Hepatocyte (in vitro differentiated cells): ENCODE measurements around the gene ATXN7L1. TPM values are rescaled to one million over a fixed set of nuclear protein-coding genes. Genes with fewer than 3 reads are reported as not detected.

Experiments used
- DNase-seq: peaks from one replicate; pipeline ENCODE4 v3.0.0-alpha.2; 2016; ENCODE audit warnings: low spot score
- H2AFZ ChIP-seq: fragments of 200-600 bp; sonication (generic); 2 replicates; pipeline ENCODE4 v1.6.0; 2016; ENCODE audit warnings: antibody characterized with exemption, mild to moderate bottlenecking
- H3K27ac ChIP-seq: fragments of 200-600 bp; sonication (generic); 2 replicates; pipeline ENCODE4 v1.5.1; 2016; ENCODE audit warnings: mild to moderate bottlenecking
- H3K27me3 ChIP-seq: fragments of 200-600 bp; sonication (generic); 2 replicates; pipeline ENCODE4 v1.6.1; 2016
- H3K36me3 ChIP-seq: fragments of 200-600 bp; sonication (generic); replicated peaks from 2 replicates; pipeline ENCODE4 v1.5.1; 2016; ENCODE audit warnings: low read depth; ENCODE audit not compliant: insufficient read depth
- H3K4me1 ChIP-seq: fragments of 200-600 bp; sonication (generic); 2 replicates; pipeline ENCODE4 v1.5.1; 2016; ENCODE audit warnings: mild to moderate bottlenecking, moderate library complexity; ENCODE audit not compliant: insufficient read depth
- H3K4me2 ChIP-seq: fragments of 200-600 bp; sonication (generic); 2 replicates; pipeline ENCODE4 v1.6.0; 2016
- H3K4me3 ChIP-seq: fragments of 200-600 bp; sonication (generic); 2 replicates; pipeline ENCODE4 v1.5.1; 2016; ENCODE audit warnings: mild to moderate bottlenecking
- H3K79me2 ChIP-seq: fragments of 200-600 bp; sonication (generic); 2 replicates; pipeline ENCODE4 v1.6.0; 2017; ENCODE audit warnings: mild to moderate bottlenecking
- H3K9me2 ChIP-seq: fragments of 200-600 bp; sonication (generic); replicated peaks from 2 replicates; pipeline ENCODE4 v1.6.0; 2017; ENCODE audit warnings: mild to moderate bottlenecking; ENCODE audit not compliant: insufficient read depth
- H3K9me3 ChIP-seq: fragments of 200-600 bp; sonication (generic); 2 replicates; pipeline ENCODE4 v1.5.1; 2016; ENCODE audit warnings: low read depth, mild to moderate bottlenecking
- H4K20me1 ChIP-seq: fragments of 200-600 bp; sonication (generic); 2 replicates; pipeline ENCODE4 v1.6.0; 2016; ENCODE audit warnings: mild to moderate bottlenecking; ENCODE audit not compliant: insufficient read depth, poor library complexity, severe bottlenecking
- EZH2 ChIP-seq: fragments of 200-600 bp; sonication (generic); IDR thresholded peaks from 2 replicates; pipeline ENCODE4 v1.6.1; 2016; ENCODE audit warnings: antibody characterized with exemption, mild to moderate bottlenecking, borderline replicate concordance
- EZH2phosphoT487 ChIP-seq: fragments of 200-600 bp; sonication (generic); IDR thresholded peaks from one replicate; pipeline ENCODE4 v1.6.1; 2018; ENCODE audit warnings: antibody characterized with exemption, mild to moderate bottlenecking, low read depth, moderate library complexity; ENCODE audit not compliant: unreplicated experiment, severe bottlenecking
- WGBS: methylation state at CpG from one replicate; pipeline ENCODE4 v1.1.6; 2016; ENCODE audit warnings: low lambda C conversion rate; ENCODE audit errors: missing lambda C conversion rate; 5-methylcytosine and 5-hydroxymethylcytosine counted together
- polyA plus RNA-seq: library from polyadenylated mRNA; unstranded; fragments of >200 nt; fragmentation: Nextera tagmentation; extraction: Ambion mirVana; gene quantifications from 2 replicates; pipeline ENCODE4 v1.2.1, GENCODE V29; 2016
- total RNA-seq: library from RNA; depleted of rRNA; stranded (reverse); fragments of >200 nt; gene quantifications from 2 replicates; pipeline ENCODE4 v1.2.3, GENCODE V29; 2014
- TF ChIP-seq, protein P1 (sequence below): fragments of 200-600 bp; sonication (generic); IDR thresholded peaks from 2 replicates; pipeline ENCODE4 v1.5.1; 2016; ENCODE audit warnings: antibody characterized with exemption, mild to moderate bottlenecking; ENCODE audit not compliant: poor library complexity

The ATXN7L1 gene
- total and polyA plus RNA-seq, 2 experiments from 2014 or later, result 8.9 to 9.3 TPM

DNA sequence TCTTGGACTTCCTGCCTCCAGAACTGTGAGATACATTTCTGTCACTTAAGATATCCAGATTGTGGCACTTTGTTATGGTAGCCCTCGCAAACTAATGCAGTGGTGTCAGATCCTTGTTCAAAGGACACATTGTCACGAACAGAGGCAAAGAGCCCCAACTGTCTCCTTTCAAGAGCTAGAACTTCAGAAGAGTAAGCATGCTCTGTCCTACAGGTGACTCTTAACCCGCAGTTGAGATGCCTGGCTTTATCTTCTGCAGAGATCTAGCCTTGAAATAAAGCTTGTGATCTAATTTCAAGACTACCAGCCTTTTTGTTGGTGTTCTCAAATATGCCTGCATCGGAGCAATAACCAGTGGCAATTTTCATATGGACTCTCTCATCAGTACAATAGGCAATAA lies 134.4 kb downstream of the ATXN7L1 start:
- H3K27me3 ChIP-seq, result no peaks in the 10 kb centered on the region
- no peak overlapping the region for H2AFZ ChIP-seq
- H3K79me2 ChIP-seq, result no peaks in the 10 kb centered on the region
- TF ChIP-seq EZH2phosphoT487 (no peak), EZH2 (no peak)
- TF ChIP-seq, protein P1, sequence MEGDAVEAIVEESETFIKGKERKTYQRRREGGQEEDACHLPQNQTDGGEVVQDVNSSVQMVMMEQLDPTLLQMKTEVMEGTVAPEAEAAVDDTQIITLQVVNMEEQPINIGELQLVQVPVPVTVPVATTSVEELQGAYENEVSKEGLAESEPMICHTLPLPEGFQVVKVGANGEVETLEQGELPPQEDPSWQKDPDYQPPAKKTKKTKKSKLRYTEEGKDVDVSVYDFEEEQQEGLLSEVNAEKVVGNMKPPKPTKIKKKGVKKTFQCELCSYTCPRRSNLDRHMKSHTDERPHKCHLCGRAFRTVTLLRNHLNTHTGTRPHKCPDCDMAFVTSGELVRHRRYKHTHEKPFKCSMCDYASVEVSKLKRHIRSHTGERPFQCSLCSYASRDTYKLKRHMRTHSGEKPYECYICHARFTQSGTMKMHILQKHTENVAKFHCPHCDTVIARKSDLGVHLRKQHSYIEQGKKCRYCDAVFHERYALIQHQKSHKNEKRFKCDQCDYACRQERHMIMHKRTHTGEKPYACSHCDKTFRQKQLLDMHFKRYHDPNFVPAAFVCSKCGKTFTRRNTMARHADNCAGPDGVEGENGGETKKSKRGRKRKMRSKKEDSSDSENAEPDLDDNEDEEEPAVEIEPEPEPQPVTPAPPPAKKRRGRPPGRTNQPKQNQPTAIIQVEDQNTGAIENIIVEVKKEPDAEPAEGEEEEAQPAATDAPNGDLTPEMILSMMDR, result no peak
- no peaks in the 10 kb centered on the region for H4K20me1 ChIP-seq
- DNase-seq, result no peak
- H3K36me3 ChIP-seq, result no peaks in the 10 kb centered on the region
- no peaks in the 10 kb centered on the region for H3K4me1 ChIP-seq
- no peak overlapping the region for H3K4me2 ChIP-seq
- H3K9me2 ChIP-seq, result no peaks in the 10 kb centered on the region
- no peaks in the 10 kb centered on the region for H3K9me3 ChIP-seq
- no peak overlapping the region for H3K27ac ChIP-seq
- WGBS, result 95% methylated on average over 4 of the region's 4 CpGs
- H3K4me3 ChIP-seq, result no peak overlapping the region

DNA sequence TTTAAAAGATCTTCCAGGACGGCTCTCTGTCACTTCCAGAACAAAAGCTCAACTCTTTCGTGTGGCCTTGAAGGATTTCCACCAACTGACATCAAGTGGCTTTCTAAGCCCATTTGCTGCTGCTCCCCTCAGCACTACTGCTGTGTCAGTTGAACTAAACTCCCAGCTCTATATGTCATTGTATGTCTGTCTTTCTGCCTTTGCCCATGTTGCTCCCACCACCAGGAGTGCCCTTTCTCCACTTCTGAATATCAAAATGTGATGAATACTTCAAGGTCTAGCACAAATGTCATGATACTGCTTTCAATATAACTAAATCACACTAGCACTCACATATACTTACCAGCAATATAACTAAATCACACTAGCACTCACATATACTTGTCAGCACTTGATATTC lies 138.3 kb downstream of the ATXN7L1 start:
- Histone ChIP-seq H2AFZ (no peak overlapping the region), H3K9me2 (no peaks in the 10 kb centered on the region), H3K27me3 (no peaks in the 10 kb centered on the region), H3K4me1 (no peaks in the 10 kb centered on the region), H3K4me3 (no peak overlapping the region), H3K36me3 (no peaks in the 10 kb centered on the region), H3K27ac (no peak overlapping the region), H3K9me3 (no peaks in the 10 kb centered on the region), H4K20me1 (no peaks in the 10 kb centered on the region), H3K79me2 (no peaks in the 10 kb centered on the region), H3K4me2 (no peak overlapping the region)
- no peak for TF ChIP-seq EZH2
- no peak for TF ChIP-seq EZH2phosphoT487
- TF ChIP-seq, protein P1, result no peak
- WGBS, result 96% methylated on average over 2 of the region's 2 CpGs
- no peak for DNase-seq

DNA sequence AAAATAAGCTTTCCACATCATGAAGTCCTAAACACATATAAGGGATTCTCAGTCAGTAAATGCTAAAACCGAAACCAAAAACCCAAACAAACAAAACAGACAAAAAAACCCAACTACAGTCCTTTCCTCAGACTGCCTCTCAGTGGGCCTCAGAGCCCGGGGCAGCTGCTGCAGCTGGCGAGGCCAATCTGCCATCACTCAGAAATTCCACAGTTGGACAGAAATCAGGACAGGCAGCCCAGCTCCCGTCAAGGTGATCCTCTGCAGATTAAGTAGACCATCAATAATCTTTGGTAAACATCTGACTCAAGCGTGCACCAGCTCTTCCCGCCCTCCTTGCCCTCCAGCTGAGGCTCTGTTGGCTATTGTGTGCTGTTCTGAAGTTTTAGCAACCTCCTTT lies 142.2 kb downstream of the ATXN7L1 start:
- peak overlapping the region; percentile 3 for H3K4me2 ChIP-seq
- no peaks in the 10 kb centered on the region for H3K9me2 ChIP-seq
- no peaks in the 10 kb centered on the region for H3K36me3 ChIP-seq
- no peaks in the 10 kb centered on the region for H3K79me2 ChIP-seq
- H2AFZ ChIP-seq, result no peak overlapping the region
- H3K4me1 ChIP-seq, result no peaks in the 10 kb centered on the region
- no peaks in the 10 kb centered on the region for H3K9me3 ChIP-seq
- H3K4me3 ChIP-seq, result no peak overlapping the region
- DNase-seq, result peak; percentile 24
- 32% methylated on average over 6 of the region's 6 CpGs for WGBS
- H3K27me3 ChIP-seq, result no peaks in the 10 kb centered on the region
- no peak for TF ChIP-seq EZH2
- TF ChIP-seq, protein P1, result no peak
- no peak for TF ChIP-seq EZH2phosphoT487
- no peak overlapping the region for H3K27ac ChIP-seq
- no peaks in the 10 kb centered on the region for H4K20me1 ChIP-seq

DNA sequence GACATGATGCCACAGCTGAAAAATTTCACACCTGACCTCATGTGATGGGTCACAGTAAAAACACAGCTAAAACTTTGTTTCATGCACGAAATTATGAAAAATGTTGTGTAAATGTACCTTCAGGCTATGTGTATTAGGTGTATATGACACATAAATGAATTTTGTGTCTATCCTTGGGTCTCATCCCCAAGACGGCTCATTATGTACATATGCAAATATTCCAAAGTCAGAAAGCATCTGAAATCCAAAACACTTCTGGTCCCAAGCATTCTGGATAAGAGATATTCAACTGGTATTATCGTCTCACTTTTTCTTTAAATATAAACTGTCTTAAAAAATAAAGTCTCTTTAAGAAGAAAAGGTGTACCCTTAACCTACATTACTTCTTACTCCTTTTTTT lies 145.4 kb downstream of the ATXN7L1 start:
- Histone ChIP-seq H3K36me3 (no peaks in the 10 kb centered on the region), H4K20me1 (no peaks in the 10 kb centered on the region), H3K9me2 (no peaks in the 10 kb centered on the region), H3K4me1 (no peaks in the 10 kb centered on the region), H2AFZ (no peak overlapping the region), H3K9me3 (no peaks in the 10 kb centered on the region), H3K27ac (no peak overlapping the region), H3K4me3 (no peak overlapping the region), H3K79me2 (no peaks in the 10 kb centered on the region), H3K27me3 (no peaks in the 10 kb centered on the region), H3K4me2 (no peak overlapping the region)
- 97% methylated on average over 3 of the region's 3 CpGs for WGBS
- DNase-seq, result no peak
- TF ChIP-seq, protein P1, result no peak
- TF ChIP-seq EZH2phosphoT487 (no peak), EZH2 (no peak)
